ENCODE results near the gene UTP3.
"Not testable (repeated sequence)": the region's sequence is repeated elsewhere in the genome, so short reads cannot be mapped to it uniquely, and the experiment has no call there.

UTP3 gene

DNA sequence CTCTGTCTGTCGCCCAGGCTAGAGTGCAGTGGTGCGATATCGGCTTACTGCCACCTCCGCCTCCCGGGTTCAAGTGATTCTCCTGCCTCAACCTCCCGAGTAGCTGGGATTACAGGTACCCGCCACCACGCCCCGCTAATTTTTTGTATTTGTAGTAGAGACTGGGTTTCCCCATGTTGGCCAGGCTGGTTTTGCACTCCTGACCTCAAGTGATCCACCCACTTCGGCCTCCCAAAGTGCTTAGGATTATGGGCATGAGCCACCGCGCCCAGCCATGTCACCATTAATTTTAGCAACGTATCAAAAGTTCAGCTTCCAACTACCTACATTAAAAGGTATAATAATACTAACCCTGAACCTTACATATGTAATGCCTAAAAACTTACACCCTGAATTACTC lies 940 bp upstream of the UTP3 start:
- FAIRE-seq = no peak

DNA sequence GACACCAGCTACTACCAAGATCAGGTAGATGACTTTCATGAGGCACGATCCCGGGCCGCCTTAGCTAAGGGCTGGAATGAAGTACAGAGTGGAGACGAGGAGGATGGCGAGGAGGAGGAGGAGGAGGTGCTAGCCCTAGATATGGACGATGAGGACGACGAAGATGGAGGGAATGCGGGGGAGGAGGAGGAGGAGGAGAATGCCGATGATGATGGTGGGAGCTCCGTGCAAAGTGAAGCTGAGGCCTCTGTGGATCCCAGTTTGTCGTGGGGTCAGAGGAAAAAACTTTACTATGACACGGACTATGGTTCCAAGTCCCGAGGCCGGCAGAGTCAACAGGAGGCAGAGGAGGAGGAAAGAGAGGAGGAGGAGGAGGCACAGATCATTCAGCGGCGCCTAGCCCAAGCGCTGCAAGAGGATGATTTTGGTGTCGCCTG lies 481 bp downstream of the UTP3 start:
- no peak for FAIRE-seq

DNA sequence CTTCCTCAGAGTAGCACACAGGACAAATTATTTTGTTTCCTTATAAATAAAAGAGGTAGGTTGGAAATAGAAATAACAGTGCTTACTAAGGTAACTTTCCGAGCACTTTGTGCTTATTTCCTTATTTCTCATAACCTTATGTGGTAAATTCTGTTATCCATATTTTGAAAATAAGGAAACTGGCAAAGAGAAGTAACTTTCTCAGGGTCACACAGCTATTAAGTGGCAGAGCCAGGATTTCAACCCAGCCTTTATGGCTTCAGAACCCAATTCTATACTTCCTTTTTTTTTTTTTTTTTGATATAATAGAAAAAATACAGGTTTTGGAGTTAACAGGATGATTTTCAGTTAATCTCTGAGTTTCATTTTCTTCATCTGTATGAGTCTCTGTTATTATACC lies 3.3 kb downstream of the UTP3 start:
- FAIRE-seq = no peak

DNA sequence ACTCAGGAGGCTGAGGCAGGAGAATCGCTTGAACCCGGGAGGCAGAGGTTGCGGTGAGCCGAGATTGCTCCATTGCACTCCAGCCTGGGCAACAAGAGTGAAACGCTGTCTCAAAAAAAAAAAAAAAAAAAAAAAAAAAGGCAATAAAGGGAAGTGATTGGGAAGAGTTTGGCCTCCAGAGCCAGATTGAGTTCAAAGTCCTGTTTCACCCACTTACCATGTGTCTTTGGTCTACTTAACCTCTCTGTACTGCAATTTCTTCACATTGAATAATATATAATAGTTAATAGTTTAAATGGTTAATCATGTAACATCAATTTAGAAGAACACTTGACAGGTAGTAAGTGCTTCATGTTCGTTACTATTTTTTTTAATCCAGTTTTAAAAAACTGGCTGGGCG lies 6.3 kb downstream of the UTP3 start:
- not testable (repeated sequence) for FAIRE-seq

DNA sequence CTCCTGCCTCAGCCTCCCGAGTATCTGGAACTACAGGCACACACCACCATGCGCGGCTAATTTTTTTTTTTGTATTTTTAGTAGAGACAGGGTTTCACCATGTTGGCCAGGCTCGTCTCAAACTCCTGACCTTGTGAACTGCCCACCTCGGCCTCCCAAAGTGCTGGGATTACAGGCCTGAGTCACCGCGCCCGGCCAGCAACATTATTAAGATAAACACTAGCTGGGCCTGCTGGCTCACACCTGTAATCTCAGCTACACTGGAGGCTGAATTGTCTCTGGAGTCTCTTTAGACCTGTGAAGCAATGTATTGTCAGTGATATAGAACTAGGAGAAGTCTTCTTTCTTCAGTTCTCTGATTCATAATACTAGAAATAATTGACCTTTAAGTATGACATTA lies 10.1 kb downstream of the UTP3 start:
- not testable (repeated sequence) for FAIRE-seq

DNA sequence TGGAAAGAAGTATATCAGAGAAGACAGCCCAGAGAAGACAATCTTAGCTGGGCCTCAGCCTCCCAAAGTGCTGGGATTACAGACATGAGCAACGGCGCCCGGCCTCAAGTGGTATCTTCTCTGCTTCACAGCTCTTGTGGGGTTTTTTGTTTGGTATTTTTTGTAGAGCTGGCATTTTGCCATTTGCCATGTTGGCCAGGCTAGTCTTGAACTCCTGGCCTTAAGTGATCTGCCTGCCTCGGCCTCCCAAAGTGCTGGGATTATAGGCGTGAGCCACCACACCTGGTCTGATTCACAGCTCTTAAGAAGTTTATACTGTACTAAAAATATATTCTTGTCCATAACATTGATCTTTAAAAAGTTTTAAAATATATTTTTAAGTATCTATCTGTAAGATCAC lies 12.4 kb downstream of the UTP3 start:
- FAIRE-seq = no peak

DNA sequence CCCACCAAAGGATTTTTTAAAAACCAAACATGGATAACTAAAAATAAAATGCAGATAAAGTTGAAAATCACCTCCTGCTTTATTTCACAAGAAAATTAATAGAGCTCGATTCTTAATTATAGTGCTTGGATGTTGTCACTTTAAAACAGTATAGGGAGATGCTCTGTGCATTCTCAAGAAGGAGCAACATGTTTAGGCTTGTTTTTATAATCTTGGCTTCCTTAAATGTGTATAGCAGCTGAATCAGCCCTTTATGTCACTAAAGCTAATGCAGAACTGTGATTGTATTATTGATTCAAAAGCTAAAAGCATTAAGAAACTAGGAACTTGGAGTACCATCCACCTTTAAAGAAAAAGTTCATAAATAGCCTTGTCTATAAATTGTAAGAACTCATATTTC lies 12.9 kb downstream of the UTP3 start:
- no peak for FAIRE-seq

DNA sequence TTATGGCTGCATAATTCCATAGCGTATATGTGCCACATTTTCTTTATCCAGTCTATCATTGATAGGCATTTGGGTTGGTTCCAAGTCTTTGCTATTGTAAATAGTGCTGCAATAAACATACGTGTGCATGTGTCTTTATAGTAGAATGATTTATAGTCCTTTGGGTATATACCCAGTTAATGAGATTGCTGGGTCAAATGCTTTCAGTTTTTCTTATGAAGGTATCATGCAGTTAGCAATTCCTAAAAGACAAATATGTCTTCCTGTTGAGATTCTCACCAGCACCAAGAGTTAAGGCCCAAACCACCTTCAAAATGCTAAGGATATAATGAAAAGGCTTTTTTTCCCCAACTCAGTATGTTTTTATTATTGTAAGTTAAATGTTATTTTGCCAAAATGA lies 14.3 kb downstream of the UTP3 start:
- FAIRE-seq = not testable (repeated sequence)

DNA sequence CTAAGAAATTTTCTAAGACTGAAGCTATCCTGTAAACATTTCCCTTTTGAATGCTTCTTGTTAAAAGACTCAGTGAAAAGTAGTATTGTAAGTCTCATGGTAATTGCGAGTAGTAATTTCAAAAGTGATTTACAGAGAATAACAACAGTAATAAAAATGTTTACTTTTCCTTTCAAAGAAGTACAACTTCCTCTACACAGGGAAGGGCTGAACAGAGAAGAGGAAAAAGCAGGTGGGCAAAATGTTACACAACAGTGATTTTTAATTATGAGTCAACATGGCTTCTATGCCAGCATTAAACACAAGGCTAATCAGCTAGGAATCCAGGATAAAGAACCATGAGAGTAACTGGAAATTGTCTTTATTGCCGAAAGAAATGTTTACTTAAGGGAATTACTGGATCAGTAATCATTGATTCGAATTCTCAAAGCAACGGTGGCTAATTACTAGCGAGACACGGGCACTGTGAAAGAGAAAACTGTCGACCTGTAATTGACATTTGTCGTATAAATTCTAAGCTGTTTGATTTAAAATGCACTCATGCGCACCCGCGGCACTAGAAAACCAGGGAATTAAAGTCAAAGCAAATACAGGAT lies 15.4 kb downstream of the UTP3 start:
- FAIRE-seq = no peak

DNA sequence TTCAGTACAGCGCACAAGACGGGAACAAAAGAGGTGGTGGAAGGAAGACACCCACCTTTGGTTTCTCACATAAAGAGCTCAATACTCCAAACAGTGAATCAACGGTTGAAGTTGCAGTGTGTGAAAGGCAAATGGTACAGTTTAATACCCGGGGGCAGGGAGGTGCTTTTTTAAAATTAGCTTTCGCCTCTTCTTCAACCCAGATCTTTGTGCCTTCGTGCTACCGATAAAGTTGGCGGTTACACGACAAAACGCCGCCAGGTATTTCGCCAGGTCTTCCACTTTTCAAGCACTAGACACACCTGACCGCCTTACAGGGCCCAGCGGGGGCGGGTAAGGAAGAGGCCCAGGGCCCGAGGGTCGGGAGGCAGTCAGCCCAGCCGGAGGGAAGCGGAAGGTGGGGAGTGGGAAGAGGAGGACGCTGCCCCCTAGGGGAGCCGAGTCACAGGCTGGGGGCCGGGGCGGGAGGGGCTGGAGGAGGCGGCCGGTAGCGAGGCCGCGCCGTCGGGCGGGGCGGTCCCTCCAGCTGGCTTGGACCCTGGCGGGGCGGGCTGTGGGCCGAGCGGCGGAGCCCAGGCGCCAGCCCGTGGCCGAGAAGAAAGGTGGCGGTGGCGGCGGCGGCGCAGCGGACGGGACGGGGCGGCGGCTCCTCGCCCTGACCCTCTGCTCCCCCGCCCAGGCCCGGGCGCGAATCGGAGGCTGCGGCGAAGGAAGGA lies 16.0 kb downstream of the UTP3 start:
- no peak for FAIRE-seq

DNA sequence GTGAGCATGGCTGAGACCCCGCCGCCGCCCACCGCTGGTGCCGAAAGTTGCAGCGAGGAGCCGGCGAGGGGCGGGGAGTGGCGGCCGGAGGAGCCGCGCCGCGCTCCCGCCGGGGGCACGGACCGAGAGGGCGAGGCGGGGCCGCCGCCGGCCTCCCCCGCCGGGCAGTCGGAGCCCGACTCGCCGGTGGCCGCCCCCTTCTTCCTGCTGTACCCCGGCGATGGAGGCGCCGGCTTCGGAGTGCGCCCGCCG lies 16.5 kb downstream of the UTP3 start:
- no peak for FAIRE-seq

DNA sequence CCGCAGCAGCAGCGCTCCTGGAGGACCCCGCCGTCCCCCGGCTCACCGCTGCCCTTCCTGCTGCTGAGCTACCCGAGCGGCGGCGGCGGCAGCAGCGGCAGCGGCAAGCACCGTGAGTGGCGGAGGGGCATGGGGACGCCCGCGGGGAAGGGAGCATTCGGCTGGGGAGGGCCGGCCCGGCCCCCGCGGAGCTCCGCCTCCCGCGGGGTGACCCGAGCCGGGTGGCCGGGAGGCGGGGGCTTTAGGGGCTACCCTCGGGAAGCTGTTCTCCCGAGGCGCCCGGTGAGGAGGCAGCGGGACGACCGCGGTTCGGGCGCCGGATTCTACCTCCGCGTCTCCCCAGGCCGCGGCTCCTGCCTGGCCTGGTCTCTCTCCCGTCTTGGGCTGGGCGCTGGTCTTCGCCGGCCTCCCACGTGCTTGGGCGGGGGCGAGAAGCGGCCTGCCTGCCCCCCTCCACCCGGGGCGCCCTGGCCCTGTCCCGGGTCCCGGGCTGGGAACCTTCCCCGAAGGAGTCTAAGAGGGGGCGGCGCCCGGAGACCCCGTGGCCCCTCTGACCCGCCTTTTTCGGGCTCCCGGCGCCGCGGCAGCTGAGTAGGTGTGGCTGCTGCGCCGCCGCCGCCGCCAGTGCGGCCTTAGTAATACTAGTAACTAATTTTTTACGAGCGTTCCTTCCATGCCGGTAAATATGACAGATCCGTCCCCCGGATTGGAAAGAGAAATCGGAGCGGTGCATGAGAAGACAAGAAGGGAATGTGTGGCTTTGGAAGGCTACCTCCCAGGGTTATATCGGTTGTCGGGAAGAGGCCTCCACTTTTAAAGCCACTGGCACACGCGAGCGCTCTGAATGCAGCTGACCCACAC lies 17.1 kb downstream of the UTP3 start:
- FAIRE-seq = no peak

DNA sequence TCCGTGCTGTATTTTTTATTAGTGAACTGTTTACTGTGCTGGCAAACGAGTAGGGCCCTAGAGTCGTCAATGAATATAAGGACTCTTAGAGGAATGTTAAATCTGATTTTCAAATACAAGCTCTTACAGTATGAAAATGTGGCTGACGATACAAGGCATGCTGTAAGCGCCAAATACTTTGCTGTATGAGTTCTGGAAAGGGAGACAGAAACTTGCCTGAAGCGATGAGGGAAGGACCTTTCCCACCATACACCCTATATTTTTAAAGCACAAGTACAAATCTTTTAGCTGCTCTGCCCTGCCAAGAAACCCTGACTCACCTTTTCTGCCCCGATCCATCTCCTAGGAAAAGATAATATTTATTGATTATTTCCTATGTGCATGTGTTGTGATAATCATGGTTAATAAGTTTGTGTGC lies 17.7 kb downstream of the UTP3 start:
- no peak for FAIRE-seq

DNA sequence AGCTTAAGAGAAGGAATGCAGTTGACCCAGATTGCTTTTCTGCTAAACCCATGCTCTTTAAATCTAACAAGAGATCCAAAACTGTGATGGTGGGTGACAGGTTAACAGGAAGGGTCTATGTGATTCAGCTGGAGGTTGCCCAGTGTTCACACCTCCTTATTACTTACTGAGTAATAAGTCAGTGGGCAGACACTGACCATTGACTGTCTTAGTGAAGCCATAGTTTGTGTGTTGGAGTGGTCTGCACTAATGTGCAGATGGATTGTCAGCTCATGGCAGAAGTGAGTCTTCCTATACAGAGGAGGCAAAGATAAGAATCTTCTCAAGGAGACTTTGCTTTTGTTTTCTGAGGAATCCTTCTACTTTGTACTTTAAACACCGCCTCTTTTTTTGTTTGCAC lies 18.2 kb downstream of the UTP3 start:
- no peak for FAIRE-seq

DNA sequence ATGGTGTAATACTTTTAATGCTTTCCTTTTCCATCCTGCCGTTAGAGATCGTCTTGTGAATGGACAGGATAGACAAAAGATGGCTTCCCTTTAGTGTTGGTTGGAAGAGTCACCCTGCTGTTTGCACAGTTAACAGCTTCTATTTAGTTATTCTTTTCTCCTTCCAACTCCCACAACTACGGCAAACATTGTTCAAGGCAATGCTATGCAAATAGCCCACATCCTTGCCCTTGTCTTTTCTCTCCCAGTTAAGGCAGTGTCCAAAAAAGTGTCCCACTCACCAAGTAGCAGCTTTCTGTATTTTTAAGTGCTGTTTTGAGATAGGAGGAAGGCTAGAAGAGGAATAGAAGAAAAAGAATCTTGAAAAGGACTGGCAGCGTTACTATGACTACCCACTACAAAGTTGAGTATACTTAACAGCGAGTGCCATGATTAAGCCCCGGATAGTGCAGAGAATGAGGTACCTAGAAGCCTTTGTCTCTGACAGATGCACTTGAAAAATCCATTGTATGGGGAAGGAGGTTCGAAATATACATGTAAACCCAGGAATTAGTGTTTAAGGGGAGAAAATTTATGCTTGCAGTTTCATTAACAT lies 21.4 kb downstream of the UTP3 start:
- no peak for FAIRE-seq

DNA sequence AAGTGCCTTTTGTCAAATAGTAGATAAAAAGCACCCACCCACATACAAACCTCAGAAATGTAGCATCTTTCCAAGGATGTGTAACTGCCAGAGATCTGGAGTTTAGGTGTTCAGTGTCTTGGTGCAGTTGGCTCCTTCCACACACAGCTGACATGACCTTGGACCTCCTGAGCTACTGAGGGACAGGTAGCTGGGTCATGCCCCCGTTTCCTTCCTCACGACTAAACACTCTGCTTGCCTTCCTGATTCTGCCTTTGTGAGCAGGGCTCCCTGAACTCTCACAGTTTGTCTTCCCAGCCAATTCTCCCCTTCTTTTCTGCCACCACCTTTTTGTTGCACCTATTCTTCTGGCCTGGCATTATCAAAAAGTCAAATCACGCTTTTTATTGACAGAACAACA lies 23.3 kb downstream of the UTP3 start:
- FAIRE-seq = no peak

DNA sequence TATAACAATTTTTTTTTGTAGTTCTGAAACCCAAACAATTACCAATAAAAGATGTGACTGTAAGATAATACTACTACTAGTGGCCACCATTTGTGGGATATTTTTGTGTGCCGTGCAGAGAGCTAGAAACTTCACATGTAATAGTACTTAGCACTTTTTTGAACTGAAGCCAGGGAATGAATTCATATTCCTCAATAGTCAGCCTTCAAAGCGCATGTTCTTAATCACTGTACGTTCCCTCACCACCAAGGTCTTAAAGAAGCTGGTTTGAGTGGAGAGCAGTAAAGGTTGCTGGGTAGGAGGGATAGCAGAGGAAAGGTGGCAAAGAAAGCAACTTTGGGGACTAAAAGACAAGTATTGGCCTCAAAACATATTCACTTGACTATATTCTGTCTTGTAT lies 23.8 kb downstream of the UTP3 start:
- FAIRE-seq = no peak

DNA sequence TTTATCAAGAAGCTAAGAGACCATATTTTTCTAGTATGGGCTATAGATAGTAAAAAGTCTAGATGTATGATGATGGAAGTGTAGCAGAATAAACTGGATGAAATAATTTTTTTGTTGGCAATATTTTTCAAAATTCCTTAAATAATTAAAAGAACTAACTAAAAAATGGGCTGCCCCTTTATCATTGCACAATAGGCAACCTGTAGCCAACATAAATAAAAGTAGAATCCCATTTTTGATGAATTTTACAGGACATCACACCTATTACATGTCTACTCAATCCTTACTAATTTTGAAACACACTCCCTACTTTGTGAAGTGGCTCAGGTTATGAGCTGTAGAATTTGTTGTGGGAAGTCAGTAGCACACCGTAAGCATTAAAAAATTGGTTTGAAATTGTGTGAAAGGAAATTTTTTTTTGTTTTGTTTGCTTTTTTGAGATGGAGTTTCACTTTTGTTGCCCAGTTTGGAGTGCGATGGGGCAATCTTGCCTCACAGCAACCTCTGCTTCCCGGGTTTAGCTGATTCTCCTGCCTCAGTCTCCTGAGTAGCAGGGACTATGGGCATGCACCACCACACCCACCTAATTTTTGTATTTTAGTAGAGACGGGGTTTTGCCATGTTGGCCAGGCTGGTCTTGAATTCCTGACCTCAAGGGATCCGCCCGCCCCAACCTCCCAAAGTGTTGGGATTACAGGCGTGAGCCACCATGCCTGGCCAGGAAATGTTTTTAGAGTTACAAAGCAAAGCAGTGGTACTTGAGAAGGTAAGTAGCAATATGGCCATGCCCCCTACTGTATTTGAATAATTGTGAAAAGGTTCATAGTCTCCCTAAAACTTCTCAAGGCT lies 24.5 kb downstream of the UTP3 start:
- FAIRE-seq = no peak

DNA sequence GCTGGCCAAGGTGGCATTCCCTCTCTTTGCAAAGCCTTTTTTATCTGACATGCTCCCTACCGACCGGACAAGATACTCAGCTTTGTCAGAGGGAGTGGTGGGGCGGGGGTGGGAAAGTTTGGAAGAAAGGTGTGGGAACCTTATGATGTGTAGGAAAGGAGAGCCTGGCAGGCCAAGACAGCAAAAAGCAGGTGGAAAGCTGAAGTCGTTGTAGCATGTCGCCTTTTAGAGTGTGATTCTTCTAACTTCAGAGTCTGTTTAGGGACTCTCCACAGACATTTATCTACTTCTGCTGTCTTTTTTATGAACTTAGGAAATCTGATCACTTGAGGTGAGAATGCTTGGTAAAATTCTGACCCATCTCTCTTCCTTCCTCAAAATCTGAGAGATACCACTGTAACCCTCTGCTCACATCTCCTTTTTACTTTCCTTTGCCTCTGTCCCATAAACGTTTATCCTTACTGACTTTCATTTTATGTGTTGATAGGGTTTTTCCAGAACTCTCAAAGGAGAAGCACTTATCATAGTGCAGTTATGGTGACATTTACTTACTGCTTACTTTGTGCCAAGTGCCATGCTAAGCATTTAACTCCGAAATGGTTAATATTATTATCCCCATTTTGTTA lies 25.2 kb downstream of the UTP3 start:
- FAIRE-seq = no peak

DNA sequence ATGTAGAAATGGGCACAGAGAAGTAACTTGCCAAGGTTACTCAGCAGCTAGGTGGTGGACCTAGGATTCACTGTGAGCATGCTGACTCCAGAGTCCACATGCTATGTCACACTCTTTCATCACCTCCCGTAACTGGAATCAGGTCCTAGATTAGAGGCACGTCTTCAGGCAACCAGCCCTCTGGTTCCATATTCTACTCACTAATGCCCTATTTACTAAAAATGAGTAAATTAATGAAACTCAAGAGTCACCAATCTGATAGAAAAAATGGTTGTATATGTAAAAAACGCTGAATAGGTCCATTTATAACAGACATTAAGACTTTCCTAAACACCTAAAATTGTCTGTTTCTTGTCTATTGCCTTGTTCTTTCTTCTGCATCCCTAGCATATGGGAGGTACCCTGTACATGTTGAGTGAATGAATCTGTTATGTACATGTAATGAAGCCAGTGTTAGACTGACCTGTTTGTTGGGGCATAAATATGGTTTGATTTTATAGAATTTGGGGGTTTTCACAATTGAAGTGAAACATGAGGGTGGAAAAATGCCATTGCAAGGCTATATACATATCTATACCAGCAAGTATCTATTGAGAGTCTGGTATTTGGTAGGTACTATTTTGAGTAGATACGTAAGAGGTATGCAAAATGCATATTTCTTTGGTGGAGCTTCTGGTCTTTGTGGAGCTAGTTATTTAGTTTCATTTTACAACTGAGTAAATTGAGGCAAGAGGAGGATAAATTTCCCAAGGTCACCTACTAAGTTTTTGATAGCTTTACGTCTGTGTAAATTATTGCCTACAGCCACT lies 26.0 kb downstream of the UTP3 start:
- no peak for FAIRE-seq

DNA sequence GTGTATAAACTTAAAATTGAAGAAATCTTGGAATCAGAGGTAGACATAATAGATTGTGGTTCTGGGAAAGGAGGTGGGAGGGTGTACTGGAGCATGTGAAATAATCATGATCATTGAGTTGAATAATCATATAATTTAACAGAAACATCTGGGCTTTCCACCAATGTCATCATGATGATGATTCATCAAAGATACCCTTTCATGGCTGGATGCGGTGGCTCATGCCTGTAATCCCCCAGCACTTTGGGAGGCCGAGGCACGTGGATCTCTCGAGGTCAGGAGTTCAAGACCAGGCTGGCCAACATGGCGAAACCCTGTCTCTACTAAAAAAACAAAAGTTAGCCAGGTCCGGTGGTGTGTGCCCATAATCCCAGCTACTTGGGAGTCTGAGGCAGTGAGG lies 26.8 kb downstream of the UTP3 start:
- FAIRE-seq = no peak
